ENCODE results near the gene ACTN4. TPM values are rescaled to one million over a fixed set of nuclear protein-coding genes. Genes with fewer than 3 reads are reported as not detected.
"Not testable (repeated sequence)": the region's sequence is repeated elsewhere in the genome, so short reads cannot be mapped to it uniquely, and the experiment has no call there.

The ACTN4 gene
- total RNA-seq, 1 experiment from 2014 or later: 399 TPM

- H3K9me3 ChIP-seq (replicated peaks): no peaks in the 10 kb centered on the region
- no peak overlapping the region for H3K4me3 ChIP-seq
- H3K27me3 ChIP-seq (replicated peaks): no peaks in the 10 kb centered on the region
- H3K36me3 ChIP-seq: peaks cover 79% of the 10 kb centered on the region
- no peak for DNase-seq (ENCODE audit: low read depth in 1 of 2, low spot score in 2 of 2)
- no peak overlapping the region for H3K27ac ChIP-seq
- no peaks in the 10 kb centered on the region for H3K4me1 ChIP-seq (replicated peaks)
Observed at GRCh38 chr19:38626401-38626800, 21.0 kb upstream of the ACTN4 start.

DNA sequence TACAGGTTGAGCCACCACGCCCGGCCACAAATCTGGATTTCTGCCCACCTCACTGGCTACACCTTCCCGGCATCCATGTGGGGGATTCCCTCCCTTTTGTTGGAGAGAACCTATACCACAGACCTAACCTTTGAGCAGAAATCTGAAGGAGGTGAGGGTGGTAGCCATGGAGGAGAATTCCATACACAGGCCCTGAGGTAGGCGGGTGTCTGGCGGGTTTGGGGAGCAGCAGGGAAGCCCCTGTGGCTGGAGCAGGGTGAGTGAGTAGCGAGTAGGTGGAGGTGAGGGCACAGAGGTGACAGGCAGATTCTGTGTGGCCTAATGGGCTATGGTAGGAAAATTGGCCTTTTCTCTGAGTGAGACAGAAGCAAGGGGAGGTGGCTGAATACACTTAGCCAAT, 17.9 kb upstream of the ACTN4 start:
- DNase-seq (ENCODE audit: low read depth in 1 of 2, low spot score in 2 of 2): no peak
- no peaks in the 10 kb centered on the region for H3K4me1 ChIP-seq (replicated peaks)
- H3K27ac ChIP-seq: no peak overlapping the region
- no peaks in the 10 kb centered on the region for H3K9me3 ChIP-seq (replicated peaks)
- no peaks in the 10 kb centered on the region for H3K27me3 ChIP-seq (replicated peaks)
- H3K36me3 ChIP-seq: peaks cover 70% of the 10 kb centered on the region
- H3K4me3 ChIP-seq: no peak overlapping the region

GRCh38 chr19:38631301-38631700, 16.1 kb upstream of the ACTN4 start:
- not testable (repeated sequence) for H3K27ac ChIP-seq; H3K27me3 ChIP-seq (replicated peaks); H3K9me3 ChIP-seq (replicated peaks); H3K4me1 ChIP-seq (replicated peaks); DNase-seq (ENCODE audit: low read depth in 1 of 2, low spot score in 2 of 2); H3K4me3 ChIP-seq
- H3K36me3 ChIP-seq: peaks cover 72% of the 10 kb centered on the region

DNA sequence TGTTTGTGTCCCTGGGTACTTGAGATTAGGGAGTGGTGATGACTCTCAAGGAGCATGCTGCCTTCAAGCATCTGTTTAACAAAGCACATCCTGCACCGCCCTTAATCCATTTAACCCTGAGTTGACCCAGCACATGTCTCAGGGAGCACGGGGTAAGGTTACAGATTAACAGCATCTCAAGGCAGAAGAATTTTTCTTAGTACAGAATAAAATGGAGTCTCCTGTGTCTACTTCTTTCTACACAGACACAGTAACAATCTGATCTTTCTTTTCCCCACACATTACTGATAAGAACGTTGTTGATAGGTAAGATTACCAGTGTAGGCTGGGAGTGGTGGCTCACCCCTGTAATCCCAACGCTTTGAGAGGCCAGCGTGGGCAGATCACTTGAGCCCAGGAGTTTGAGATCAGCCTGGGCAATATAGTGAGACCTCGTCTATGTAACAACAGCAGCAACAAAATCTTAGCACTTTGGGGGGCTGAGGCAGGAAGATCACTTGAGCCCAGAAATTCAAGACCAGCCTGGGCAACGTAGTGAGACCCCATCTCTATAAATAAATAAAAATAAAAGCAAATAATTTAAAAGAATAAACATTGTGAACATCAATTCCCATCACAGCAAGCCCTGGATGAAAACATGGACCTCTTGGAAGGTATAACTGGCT, 15.5 kb upstream of the ACTN4 start:
- DNase-seq (ENCODE audit: low read depth in 1 of 2, low spot score in 2 of 2): not testable (repeated sequence)
- peaks cover 73% of the 10 kb centered on the region for H3K36me3 ChIP-seq

DNA sequence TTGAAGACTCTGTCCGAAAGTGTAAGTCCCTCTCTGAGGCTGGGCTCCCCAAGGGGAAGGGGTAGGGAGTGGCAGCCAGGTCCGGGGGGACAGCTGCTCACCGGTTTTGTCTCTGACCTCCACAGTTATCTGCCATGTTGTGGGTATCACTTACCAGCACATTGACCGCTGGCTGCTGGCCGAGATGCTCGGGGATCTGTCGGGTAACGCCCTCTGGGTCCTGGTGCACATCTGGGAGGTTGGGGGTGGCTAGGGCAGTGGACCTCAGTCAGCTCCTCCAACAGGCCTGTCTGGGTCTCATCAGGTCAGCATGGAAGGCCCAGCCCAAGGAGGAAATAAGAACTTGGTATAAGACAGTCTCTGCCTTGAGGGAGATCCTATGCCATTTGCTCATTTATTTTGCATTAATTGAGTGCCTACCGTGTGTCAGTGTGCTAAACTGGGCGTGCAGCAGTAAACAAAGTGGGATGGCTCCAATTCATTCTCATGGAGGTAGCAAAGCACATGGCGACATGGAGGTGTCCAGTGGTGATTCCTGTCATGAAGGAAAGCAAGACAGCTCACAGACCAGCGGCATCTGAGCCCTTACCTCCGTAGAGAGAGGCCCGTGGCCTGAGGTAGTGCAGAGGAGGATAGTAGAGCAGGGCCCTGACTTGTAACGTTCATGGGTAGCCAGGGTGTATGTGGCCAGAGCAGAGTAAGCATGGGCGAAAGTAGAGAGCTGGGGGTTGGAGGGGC, 14.8 kb upstream of the ACTN4 start:
- Histone ChIP-seq H3K9me3 (replicated peaks) (no peaks in the 10 kb centered on the region), H3K27me3 (replicated peaks) (no peaks in the 10 kb centered on the region), H3K4me1 (replicated peaks) (peaks cover 8% of the 10 kb centered on the region), H3K27ac (no peak overlapping the region), H3K36me3 (peaks cover 71% of the 10 kb centered on the region), H3K4me3 (no peak overlapping the region)
- DNase-seq (ENCODE audit: low read depth in 1 of 2, low spot score in 2 of 2): no peak

More for the DNA sequence above, 15.5 kb upstream of the ACTN4 start:
- H3K4me1 ChIP-seq (replicated peaks); H3K27me3 ChIP-seq (replicated peaks); H3K9me3 ChIP-seq (replicated peaks); H3K27ac ChIP-seq; H3K4me3 ChIP-seq: not testable (repeated sequence)

DNA sequence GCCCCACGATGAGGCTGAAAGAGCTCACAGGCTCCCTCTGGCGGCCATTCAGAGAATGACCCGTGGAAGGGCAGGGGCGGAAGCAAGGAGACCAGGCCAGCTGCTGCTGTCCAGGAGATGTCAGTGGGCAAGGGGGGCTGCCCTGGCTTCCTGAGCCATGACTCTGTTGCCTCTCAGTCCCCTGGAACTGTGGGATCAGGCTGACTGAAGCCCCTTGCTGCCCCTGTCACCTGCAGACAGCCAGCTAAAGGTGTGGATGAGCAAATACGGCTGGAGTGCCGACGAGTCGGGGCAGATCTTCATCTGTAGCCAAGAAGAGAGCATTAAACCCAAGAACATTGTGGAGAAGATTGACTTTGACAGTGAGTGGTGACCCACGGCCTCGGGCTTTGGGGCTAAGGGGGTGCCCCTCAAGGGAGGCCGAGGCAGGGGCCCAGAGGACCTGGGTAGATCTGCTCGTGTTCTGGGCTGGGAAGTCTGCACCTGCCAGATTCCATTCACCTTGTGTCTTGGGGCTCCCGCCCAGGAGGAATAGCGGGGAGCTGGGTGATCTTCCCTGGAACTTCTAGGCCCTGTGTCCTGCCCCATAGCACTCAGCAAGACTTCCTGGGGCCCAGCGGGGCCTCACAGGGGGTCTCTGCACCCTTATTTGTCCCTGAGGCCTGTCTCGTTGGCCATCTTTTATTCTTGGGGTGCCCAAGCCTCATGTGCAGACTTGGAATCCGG, 12.5 kb upstream of the ACTN4 start:
- Histone ChIP-seq H3K9me3 (replicated peaks) (no peaks in the 10 kb centered on the region), H3K27ac (no peak overlapping the region), H3K36me3 (peaks cover 57% of the 10 kb centered on the region), H3K27me3 (replicated peaks) (no peaks in the 10 kb centered on the region), H3K4me1 (replicated peaks) (peaks cover 8% of the 10 kb centered on the region), H3K4me3 (no peak overlapping the region)
- DNase-seq (ENCODE audit: low read depth in 1 of 2, low spot score in 2 of 2): peak; percentile 68 to 75

GRCh38 chr19:38635483-38636399, 11.7 kb upstream of the ACTN4 start:
- Histone ChIP-seq H3K4me3 (no peak overlapping the region), H3K4me1 (replicated peaks) (peaks cover 8% of the 10 kb centered on the region), H3K27me3 (replicated peaks) (no peaks in the 10 kb centered on the region), H3K27ac (no peak overlapping the region), H3K36me3 (peaks cover 52% of the 10 kb centered on the region), H3K9me3 (replicated peaks) (no peaks in the 10 kb centered on the region)
- DNase-seq (ENCODE audit: low read depth in 1 of 2, low spot score in 2 of 2): no peak

- Histone ChIP-seq H3K36me3 (peaks cover 35% of the 10 kb centered on the region), H3K4me3 (no peak overlapping the region), H3K9me3 (replicated peaks) (no peaks in the 10 kb centered on the region), H3K27me3 (replicated peaks) (no peaks in the 10 kb centered on the region), H3K4me1 (replicated peaks) (peaks cover 8% of the 10 kb centered on the region), H3K27ac (no peak overlapping the region)
- DNase-seq (ENCODE audit: low read depth in 1 of 2, low spot score in 2 of 2): no peak
Observed at GRCh38 chr19:38638461-38638860, 9.0 kb upstream of the ACTN4 start.

- no peak for DNase-seq (ENCODE audit: low read depth in 1 of 2, low spot score in 2 of 2)
- Histone ChIP-seq H3K4me3 (no peak overlapping the region), H3K36me3 (peaks cover 32% of the 10 kb centered on the region), H3K9me3 (replicated peaks) (no peaks in the 10 kb centered on the region), H3K27me3 (replicated peaks) (no peaks in the 10 kb centered on the region), H3K27ac (no peak overlapping the region), H3K4me1 (replicated peaks) (peaks cover 8% of the 10 kb centered on the region)
Observed at GRCh38 chr19:38639679-38640078, 7.8 kb upstream of the ACTN4 start.

DNA sequence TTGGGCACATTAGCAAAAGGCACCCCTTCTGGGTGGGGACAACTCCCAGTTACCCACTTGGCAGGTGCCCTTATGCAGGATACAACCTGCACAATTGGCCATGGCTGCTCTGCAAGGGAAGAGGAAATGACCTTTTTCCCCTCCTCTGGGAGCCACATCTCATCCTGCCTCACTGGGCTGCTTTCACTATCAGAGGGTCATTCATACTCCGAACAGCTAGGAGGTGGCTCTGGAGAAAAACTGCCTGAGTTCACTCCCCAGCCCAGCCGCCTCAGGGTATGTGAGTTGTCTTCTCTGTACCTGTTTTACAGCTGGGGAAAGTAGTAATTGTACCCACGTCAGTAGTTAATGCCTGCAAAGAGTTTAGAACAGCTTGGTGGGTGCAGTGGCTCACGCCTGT, 7.1 kb upstream of the ACTN4 start:
- Histone ChIP-seq H3K9me3 (replicated peaks) (no peaks in the 10 kb centered on the region), H3K36me3 (peaks cover 25% of the 10 kb centered on the region), H3K27ac (no peak overlapping the region), H3K4me1 (replicated peaks) (peaks cover 8% of the 10 kb centered on the region), H3K4me3 (no peak overlapping the region), H3K27me3 (replicated peaks) (no peaks in the 10 kb centered on the region)
- DNase-seq (ENCODE audit: low read depth in 1 of 2, low spot score in 2 of 2): no peak

DNA sequence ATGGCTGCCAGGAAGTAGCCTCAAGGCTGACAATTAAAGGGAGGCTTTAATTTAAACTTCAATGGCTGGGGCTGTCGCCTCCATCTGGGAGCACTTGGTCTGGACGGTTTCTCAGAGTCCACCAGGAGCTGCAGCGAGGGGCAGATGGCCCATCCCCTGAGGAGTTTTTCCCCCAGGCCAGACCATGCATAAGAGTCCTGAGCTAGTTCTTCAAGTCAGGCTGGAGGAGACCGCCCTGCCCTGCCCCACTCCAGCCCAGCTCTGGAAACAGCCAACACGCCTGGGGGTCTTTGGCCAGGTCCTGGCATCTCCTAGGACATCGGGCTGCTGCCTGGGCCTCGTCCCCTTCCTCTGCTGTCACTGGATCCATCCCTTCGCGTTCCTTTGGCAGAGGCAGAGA, 5.3 kb upstream of the ACTN4 start:
- peaks cover 9% of the 10 kb centered on the region for H3K36me3 ChIP-seq
- H3K4me3 ChIP-seq: no peak overlapping the region
- no peaks in the 10 kb centered on the region for H3K9me3 ChIP-seq (replicated peaks)
- H3K27me3 ChIP-seq (replicated peaks): no peaks in the 10 kb centered on the region
- no peak for DNase-seq (ENCODE audit: low read depth in 1 of 2, low spot score in 2 of 2)
- H3K27ac ChIP-seq: no peak overlapping the region
- H3K4me1 ChIP-seq (replicated peaks): peaks cover 7% of the 10 kb centered on the region

GRCh38 chr19:38644719-38645118, 2.7 kb upstream of the ACTN4 start:
- H3K27ac ChIP-seq: no peak overlapping the region
- H3K36me3 ChIP-seq: peaks cover 21% of the 10 kb centered on the region
- DNase-seq (ENCODE audit: low read depth in 1 of 2, low spot score in 2 of 2): no peak
- no peaks in the 10 kb centered on the region for H3K27me3 ChIP-seq (replicated peaks)
- H3K9me3 ChIP-seq (replicated peaks): no peaks in the 10 kb centered on the region
- peaks cover 8% of the 10 kb centered on the region for H3K4me1 ChIP-seq (replicated peaks)
- no peak overlapping the region for H3K4me3 ChIP-seq

- peaks cover 42% of the 10 kb centered on the region for H3K4me1 ChIP-seq (replicated peaks)
- no peak for DNase-seq (ENCODE audit: low read depth in 1 of 2, low spot score in 2 of 2)
- no peaks in the 10 kb centered on the region for H3K9me3 ChIP-seq (replicated peaks)
- peak overlapping the region; percentile 93 for H3K4me3 ChIP-seq
- peaks cover 45% of the 10 kb centered on the region for H3K36me3 ChIP-seq
- peak overlapping the region; percentile 68 for H3K27ac ChIP-seq
- H3K27me3 ChIP-seq (replicated peaks): no peaks in the 10 kb centered on the region
Observed at GRCh38 chr19:38647966-38648768, 718 bp downstream of the ACTN4 start.

Data from SJSA1 (cell line).